K562 (cell line): ENCODE data around the gene MTG1. TPM values are rescaled to one million over a fixed set of nuclear protein-coding genes. Genes with fewer than 3 reads are reported as not detected.
"Not testable (repeated sequence)": the region's sequence is repeated elsewhere in the genome, so short reads cannot be mapped to it uniquely, and the experiment has no call there.

Experiments
- ATAC-seq: fragments of 200-7000 bp; cut with Tn5 transposase; 3 replicates; pipeline ENCODE4 v1.9.1; 2020; ENCODE audit warnings: moderate library complexity
- BruUV-seq: library from RNA; stranded (reverse); fragments of 400-500 nt; replicated peaks from 2 replicates; lab custom pipeline; 2021; lab: Mats Ljungman, UMichigan
- CTCF ChIA-PET: fragments of 300-600 bp; formaldehyde crosslinking; extraction: SDS; loops from one replicate; lab custom pipeline; 2021; ENCODE audit warnings: low intra/inter-chr PET ratio; lab: Yijun Ruan, JAX
- POLR2A ChIA-PET: fragments of 300-600, 350-650 bp; sonication (Branson Sonifier 250); formaldehyde crosslinking; extraction: SDS; loops from one replicate; lab custom pipeline; 2021; ENCODE audit warnings: antibody characterized with exemption, inconsistent platforms; lab: Yijun Ruan, JAX
- DNase-seq, 4 experiments: peaks; one replicate each; pipeline versions ENCODE4 v3.0.0 to v3.0.0-alpha.2; 2011 to 2018; ENCODE audit warnings: low spot score in 3 of 4, mixed read lengths in 3 of 4; ENCODE audit errors: extremely low read depth in 1 of 4
- FAIRE-seq: peaks from 2 replicates; lab custom pipeline; 2011; peaks lifted over from hg19 to GRCh38; lab: Jason Lieb, UNC
- H2AFZ ChIP-seq: 2 replicates; pipeline ENCODE4 v1.6.0; 2011; ENCODE audit warnings: low read depth, low read length, control low read depth, inconsistent platforms
- H3K27ac ChIP-seq: fragments of 200-600 bp; 3 replicates; pipeline ENCODE4 v1.8.0; 2011; ENCODE audit warnings: low read depth, mild to moderate bottlenecking, control low read depth, inconsistent platforms, low read length, moderate library complexity, mixed read lengths; ENCODE audit errors: extremely low read depth
- H3K27me3 ChIP-seq, 2 experiments: fragments of 300-600 bp in 1 of 2; 2 replicates in 1 of 2; 3 replicates in 1 of 2; pipeline versions ENCODE4 v1.6.0 to v1.8.0; 2011; ENCODE audit warnings: inconsistent platforms in 2 of 2, low read length in 2 of 2, mild to moderate bottlenecking in 1 of 2, mixed read lengths in 1 of 2, moderate library complexity in 1 of 2; ENCODE audit not compliant: control insufficient read depth in 2 of 2, insufficient read depth in 2 of 2
- H3K36me3 ChIP-seq: fragments of 300-600 bp; 3 replicates; pipeline ENCODE4 v1.8.0; 2011; ENCODE audit warnings: mild to moderate bottlenecking, low read length, inconsistent platforms; ENCODE audit not compliant: control insufficient read depth, insufficient read depth
- H3K4me1 ChIP-seq, 2 experiments: fragments of 200-600 bp in 1 of 2; replicated peaks in 1 of 2; 2 replicates in 1 of 2; 3 replicates in 1 of 2; pipeline versions ENCODE4 v1.5.1 to v1.8.0; 2011; ENCODE audit warnings: inconsistent platforms in 2 of 2, low read length in 2 of 2, mild to moderate bottlenecking in 1 of 2, mixed read lengths in 1 of 2, moderate library complexity in 1 of 2; ENCODE audit not compliant: control insufficient read depth in 2 of 2, insufficient read depth in 2 of 2
- H3K4me2 ChIP-seq: 2 replicates; pipeline ENCODE4 v1.6.1; 2011; ENCODE audit warnings: low read length, control low read depth, inconsistent platforms, mixed read lengths; ENCODE audit not compliant: insufficient read depth
- H3K4me3 ChIP-seq: fragments of 200-600 bp; sonication (generic), shearing (Covaris generic); 2 replicates; pipeline ENCODE4 v1.5.1; 2016; ENCODE audit warnings: control low read depth, inconsistent platforms
- H3K79me2 ChIP-seq: fragments of 200-600 bp; 3 replicates; pipeline ENCODE4 v1.8.0; 2011; ENCODE audit warnings: low read length, inconsistent platforms; ENCODE audit not compliant: control insufficient read depth, insufficient read depth
- H3K9ac ChIP-seq, 2 experiments: 2 replicates each; pipeline versions ENCODE4 v1.6.0 to v1.6.1; 2011; ENCODE audit warnings: low read depth in 2 of 2, low read length in 2 of 2, control low read depth in 1 of 2, inconsistent platforms in 1 of 2, mild to moderate bottlenecking in 1 of 2, mixed read lengths in 1 of 2; ENCODE audit not compliant: insufficient read depth in 1 of 2
- H3K9me1 ChIP-seq: one replicate; pipeline ENCODE4 v1.6.0; 2011; ENCODE audit warnings: inconsistent platforms, mild to moderate bottlenecking, low read length, moderate library complexity; ENCODE audit not compliant: control insufficient read depth, insufficient read depth
- H3K9me3 ChIP-seq: replicated peaks from 2 replicates; pipeline ENCODE4 v1.5.1; 2011; ENCODE audit warnings: low read depth, low read length, inconsistent platforms; ENCODE audit not compliant: control insufficient read depth, insufficient read depth
- H4K20me1 ChIP-seq: replicated peaks from 2 replicates; pipeline ENCODE4 v1.6.1; 2011; ENCODE audit warnings: low read length, inconsistent platforms, mixed read lengths; ENCODE audit not compliant: control insufficient read depth, insufficient read depth
- PHTF2 ChIP-seq: fragments of 250-450 bp; sonication (Bioruptor Pico); IDR thresholded peaks from 2 replicates; pipeline ENCODE4 v1.5.0; 2021; ENCODE audit warnings: mild to moderate bottlenecking
- PML ChIP-seq: IDR thresholded peaks from 2 replicates; pipeline ENCODE4 v1.6.1; 2012; ENCODE audit warnings: low read length, inconsistent platforms
- ZBTB11 ChIP-seq, 3 experiments: fragments of 200-800 bp in 1 of 3; fragments of 250-450 bp in 1 of 3; fragments of 450-650 bp in 1 of 3; sonication (Bioruptor Pico) in 1 of 3; sonication (Bioruptor generic) in 1 of 3; formaldehyde crosslinking in 1 of 3; IDR thresholded peaks; 2 replicates each; pipeline versions ENCODE4 v1.6.1 to v1.8.0; 2016 to 2022; ENCODE audit warnings: mild to moderate bottlenecking in 2 of 3, missing genetic modification characterization in 2 of 3, missing compliant biosample characterization in 1 of 3, moderate library complexity in 1 of 3
- ZNF232 ChIP-seq: sonication (generic); formaldehyde crosslinking; IDR thresholded peaks from 2 replicates; pipeline ENCODE4 v1.8.0; 2022; ENCODE audit warnings: mild to moderate bottlenecking, missing genetic modification reagents
- ZNF592 ChIP-seq: fragments of 450-650 bp; IDR thresholded peaks from 2 replicates; pipeline ENCODE4 v1.6.1; 2017; ENCODE audit warnings: antibody characterized with exemption, mild to moderate bottlenecking
- WGBS: fragments of 100-300 bp; shearing (Covaris generic); methylation state at CpG from one replicate; pipeline ENCODE4 v1.1.6; 2016; ENCODE audit warnings: low coverage, mixed read lengths; ENCODE audit not compliant: insufficient coverage; ENCODE audit errors: missing lambda C conversion rate; 5-methylcytosine and 5-hydroxymethylcytosine counted together
- in situ Hi-C: fragments of 300-500 bp; cut with MboI; formaldehyde crosslinking; loops from 4 replicates; pipeline ENCODE4 v1.15.0; 2018; ENCODE audit warnings: inconsistent platforms, mixed read lengths
- intact Hi-C: fragments of 100-400 bp; cut with micrococcal nuclease; formaldehyde crosslinking; loops from 2 replicates; pipeline ENCODE4 v1.14.2; 2022
- polyA plus RNA-seq, 8 experiments: library from polyadenylated mRNA; depleted of rRNA in 4 of 8; stranded (reverse) in 5 of 8; unstranded in 3 of 8; fragments of >200 nt; fragmentation: Nextera tagmentation in 2 of 8; fragmentation: Illumina TruSeq in 1 of 8; extraction: Ambion mirVana in 2 of 8; extraction: Trizol in 1 of 8; gene quantifications; 2 replicates each; pipeline versions ENCODE4 v1.2.1 to v1.2.3, GENCODE V29; 2011 to 2014; ENCODE audit warnings: inconsistent platforms in 1 of 8, missing spikeins in 1 of 8
- total RNA-seq, 7 experiments: library from RNA; depleted of rRNA in 6 of 7; stranded (reverse); fragments of >200 nt in 6 of 7; fragmentation: Illumina TruSeq in 2 of 7; extraction: Trizol in 2 of 7; gene quantifications; 2 replicates each; pipeline versions ENCODE4 v1.2.1 to v1.2.3, GENCODE V29; 2011 to 2021; ENCODE audit warnings: low replicate concordance in 1 of 7

MTG1 gene
- total and polyA plus RNA-seq, 9 of the 15 experiments (the other 6 are each of a cell fraction or from before 2014, with no cell fraction given): 2.8 to 28.2 (median 15.4) TPM

- H4K20me1 ChIP-seq, H3K9me1 ChIP-seq, DNase-seq, intact Hi-C loops, BruUV-seq, POLR2A ChIA-PET, CTCF ChIA-PET, ATAC-seq, H3K9ac ChIP-seq, H3K36me3 ChIP-seq, in situ Hi-C loops, H3K9me3 ChIP-seq, H3K27ac ChIP-seq, H3K4me2 ChIP-seq, FAIRE-seq, H3K79me2 ChIP-seq, H3K4me3 ChIP-seq, H2AFZ ChIP-seq, H3K27me3 ChIP-seq: not testable (repeated sequence)
- 90% methylated on average over 4 of the region's 4 CpGs for WGBS
- H3K4me1 ChIP-seq: peaks cover 11 to 36% of the 10 kb centered on the region in 2 experiments
Observed at GRCh38 chr10:133386951-133387350, 7.0 kb upstream of the MTG1 start.

- Histone ChIP-seq H2AFZ (peak overlapping the region; percentile 94), H3K9me1 (no peaks in the 10 kb centered on the region), H3K4me1 (peaks cover 11 to 41% of the 10 kb centered on the region in 2 experiments), H3K27me3 (no peaks in the 10 kb centered on the region), H3K27ac (peak overlapping the region; percentile 83), H4K20me1 (no peaks in the 10 kb centered on the region), H3K9ac (peak overlapping the region; percentile 73 to 94), H3K79me2 (no peaks in the 10 kb centered on the region; the same call in 2 of the 3 replicates), H3K36me3 (peaks cover 7% of the 10 kb centered on the region; the same call in 1 of the 3 replicates), H3K4me2 (peak overlapping the region; percentile 92), H3K9me3 (no peaks in the 10 kb centered on the region), H3K4me3 (peak overlapping the region; percentile 46)
- peak; percentile 84 for FAIRE-seq
- 0% methylated on average over 15 of the region's 17 CpGs for WGBS
- ChIA-PET CTCF (no interaction called here), POLR2A (interaction anchor here (0.7 to 1.7 kb wide), 3 partner anchors 13 to 483 kb away, joined by 3 to 6 read pairs (median 6); no protein-coding TSS in a partner anchor)
- in situ Hi-C loops: no loop called here
- TSS peak; percentile 76 for BruUV-seq
- intact Hi-C loops: no loop called here
- peak in 3 of 4 experiments; percentile 17 to 77 (median 22) for DNase-seq
- peak; percentile 79 for ATAC-seq
- TF ChIP-seq PML (no peak), ZNF592 (peak; percentile 52; the same call in 1 of the 2 replicates), ZNF232 (no peak), ZBTB11 (CRISPR knock-in tag; IDR thresholded peaks at IDR 0.05) (peak in 2 of 3 experiments; percentile 87 to 98; a peak in 4 of 6 replicates), PHTF2 (no peak)
Observed at GRCh38 chr10:133388236-133388972, 5.6 kb upstream of the MTG1 start.
